Fibroblast of lung (primary cell): Measurements from ENCODE around the gene TP53I11.

Source experiments
- EZH2 ChIP-seq: IDR thresholded peaks from 2 replicates; pipeline ENCODE4 v1.5.1; 2012; ENCODE audit warnings: low read length, control low read depth, mild to moderate bottlenecking; ENCODE audit errors: missing control alignments
- TF ChIP-seq, protein P1 (sequence below), 2 donors: IDR thresholded peaks in 1 of 2; conservative IDR thresholded peaks in 1 of 2; 1 replicate in 1 of 2; 2 replicates in 1 of 2; pipeline ENCODE4 v1.5.1; 2011 to 2012; ENCODE audit warnings: low read length in 2 of 2, control low read depth in 1 of 2, inconsistent platforms in 1 of 2, low read depth in 1 of 2, mild to moderate bottlenecking in 1 of 2

DNA sequence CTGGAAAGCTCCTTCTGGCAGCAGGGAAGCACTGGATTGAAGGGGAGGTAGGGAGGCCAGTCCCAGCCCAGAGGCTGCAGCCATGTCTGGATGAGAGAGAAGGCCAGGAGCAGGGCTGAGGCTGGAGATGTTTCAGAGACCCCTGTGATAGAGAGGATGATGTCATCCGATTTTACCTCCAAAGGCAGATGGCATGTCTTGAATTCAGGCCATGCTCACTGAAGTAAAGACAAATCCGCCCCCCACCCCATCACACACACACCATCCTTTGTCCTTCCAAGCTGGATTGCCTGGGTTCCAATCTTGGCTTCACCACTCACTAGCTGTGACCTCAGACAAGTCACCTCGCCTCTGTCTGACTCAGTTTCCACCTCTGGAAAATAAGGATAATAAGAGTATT lies 47.2 kb downstream of the TP53I11 start:
- TF ChIP-seq, protein P1, sequence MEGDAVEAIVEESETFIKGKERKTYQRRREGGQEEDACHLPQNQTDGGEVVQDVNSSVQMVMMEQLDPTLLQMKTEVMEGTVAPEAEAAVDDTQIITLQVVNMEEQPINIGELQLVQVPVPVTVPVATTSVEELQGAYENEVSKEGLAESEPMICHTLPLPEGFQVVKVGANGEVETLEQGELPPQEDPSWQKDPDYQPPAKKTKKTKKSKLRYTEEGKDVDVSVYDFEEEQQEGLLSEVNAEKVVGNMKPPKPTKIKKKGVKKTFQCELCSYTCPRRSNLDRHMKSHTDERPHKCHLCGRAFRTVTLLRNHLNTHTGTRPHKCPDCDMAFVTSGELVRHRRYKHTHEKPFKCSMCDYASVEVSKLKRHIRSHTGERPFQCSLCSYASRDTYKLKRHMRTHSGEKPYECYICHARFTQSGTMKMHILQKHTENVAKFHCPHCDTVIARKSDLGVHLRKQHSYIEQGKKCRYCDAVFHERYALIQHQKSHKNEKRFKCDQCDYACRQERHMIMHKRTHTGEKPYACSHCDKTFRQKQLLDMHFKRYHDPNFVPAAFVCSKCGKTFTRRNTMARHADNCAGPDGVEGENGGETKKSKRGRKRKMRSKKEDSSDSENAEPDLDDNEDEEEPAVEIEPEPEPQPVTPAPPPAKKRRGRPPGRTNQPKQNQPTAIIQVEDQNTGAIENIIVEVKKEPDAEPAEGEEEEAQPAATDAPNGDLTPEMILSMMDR (conservative IDR thresholded peaks at IDR 0.05 in 1 of 2, IDR thresholded peaks at IDR 0.05 in 1 of 2; ENCODE audit: low read depth in 1 of 2, low read length in 2 of 2), result no peak
- no peak for TF ChIP-seq EZH2
